ENCODE data around the gene LILRA5.
"Not testable (repeated sequence)": the region's sequence is repeated elsewhere in the genome, so short reads cannot be mapped to it uniquely, and the experiment has no call there.

Gene LILRA5

GRCh38 chr19:54335164-54335563, 22.2 kb upstream of the LILRA5 start:
- Histone ChIP-seq H3K9me3 (ENCODE audit: control insufficient read depth in 2 of 2, low read length in 2 of 2) (no peaks in the 10 kb centered on the region), H3K9ac (ENCODE audit: low read depth in 1 of 2, low read length in 2 of 2) (no peak overlapping the region), H3K36me3 (ENCODE audit: control insufficient read depth in 2 of 2, insufficient read depth in 2 of 2, low read length in 2 of 2) (no peaks in the 10 kb centered on the region), H3K4me1 (ENCODE audit: control insufficient read depth in 2 of 2, insufficient read depth in 2 of 2, low read length in 2 of 2) (no peaks in the 10 kb centered on the region), H3K27me3 (ENCODE audit: control insufficient read depth in 2 of 2, insufficient read depth in 2 of 2, low read length in 2 of 2) (no peaks in the 10 kb centered on the region), H3K27ac (ENCODE audit: low read depth in 2 of 2, low read length in 2 of 2) (no peak overlapping the region), H3K4me3 (ENCODE audit: low read length in 2 of 2) (no peak overlapping the region)

DNA sequence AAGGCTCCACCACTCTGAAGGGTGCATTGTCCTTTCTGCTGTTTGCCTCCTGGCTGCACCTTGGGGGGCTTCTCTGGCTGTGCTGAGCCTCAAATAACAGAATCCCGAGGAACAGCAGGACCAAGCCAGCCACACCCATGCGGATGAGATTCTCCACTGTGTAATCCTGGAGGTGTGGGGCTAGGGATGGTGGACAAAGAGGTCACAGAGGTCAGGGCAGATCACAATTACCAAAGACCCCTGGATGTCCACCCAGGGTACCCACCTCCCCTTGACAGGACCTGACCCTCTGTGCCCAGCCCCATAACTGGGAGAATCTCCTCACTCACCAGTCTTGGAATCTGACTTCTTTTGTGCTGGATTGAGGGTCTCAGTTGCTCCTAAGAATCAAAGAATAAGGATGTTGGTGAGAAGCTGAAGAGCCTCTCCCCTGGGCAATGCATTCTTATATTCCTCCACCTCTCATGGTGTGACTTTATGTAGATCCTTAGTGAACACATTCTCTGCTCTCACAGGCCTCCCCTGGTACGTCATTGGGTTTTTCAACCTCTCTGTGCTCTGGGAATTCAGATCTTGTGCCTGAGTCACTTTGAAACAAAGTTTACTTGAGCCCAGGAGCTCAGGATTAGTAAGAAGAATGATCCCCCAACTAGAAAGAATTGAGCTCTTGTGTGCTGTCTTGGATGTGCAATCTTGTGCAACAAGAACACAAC, 20.8 kb upstream of the LILRA5 start:
- Histone ChIP-seq H3K36me3 (ENCODE audit: control insufficient read depth in 2 of 2, insufficient read depth in 2 of 2, low read length in 2 of 2) (no peaks in the 10 kb centered on the region), H3K9ac (ENCODE audit: low read depth in 1 of 2, low read length in 2 of 2) (no peak overlapping the region)

DNA sequence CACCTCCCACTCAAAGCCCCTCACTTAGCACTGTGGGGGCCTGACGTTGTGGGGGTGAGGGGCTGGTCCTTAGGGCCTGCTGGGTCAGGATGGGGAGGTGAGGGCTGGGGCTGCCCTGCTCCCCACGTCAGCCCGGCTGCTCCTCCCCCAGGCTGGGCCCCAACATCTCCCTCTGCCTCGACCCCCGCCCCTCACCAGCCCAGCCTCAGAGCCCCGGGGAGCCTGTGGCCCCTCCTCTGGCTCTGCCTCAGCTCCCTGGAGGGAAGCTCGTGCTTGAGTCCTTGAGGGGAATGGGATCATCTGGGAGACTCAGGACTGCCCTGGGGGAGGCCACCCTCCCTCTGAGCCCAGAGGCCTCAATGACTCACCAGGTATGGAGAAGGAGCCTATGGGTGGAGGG, 19.2 kb upstream of the LILRA5 start:
- Histone ChIP-seq H3K9ac (ENCODE audit: low read depth in 1 of 2, low read length in 2 of 2) (no peak overlapping the region), H3K27ac (ENCODE audit: low read depth in 2 of 2, low read length in 2 of 2) (no peak overlapping the region), H3K4me3 (ENCODE audit: low read length in 2 of 2) (no peak overlapping the region), H3K27me3 (ENCODE audit: control insufficient read depth in 2 of 2, insufficient read depth in 2 of 2, low read length in 2 of 2) (no peaks in the 10 kb centered on the region), H3K9me3 (ENCODE audit: control insufficient read depth in 2 of 2, low read length in 2 of 2) (no peaks in the 10 kb centered on the region), H3K4me1 (ENCODE audit: control insufficient read depth in 2 of 2, insufficient read depth in 2 of 2, low read length in 2 of 2) (no peaks in the 10 kb centered on the region), H3K36me3 (ENCODE audit: control insufficient read depth in 2 of 2, insufficient read depth in 2 of 2, low read length in 2 of 2) (no peaks in the 10 kb centered on the region)

More for the DNA sequence above, 20.8 kb upstream of the LILRA5 start:
- Histone ChIP-seq H3K4me3 (ENCODE audit: low read length in 2 of 2) (no peak overlapping the region), H3K9me3 (ENCODE audit: control insufficient read depth in 2 of 2, low read length in 2 of 2) (no peaks in the 10 kb centered on the region), H3K4me1 (ENCODE audit: control insufficient read depth in 2 of 2, insufficient read depth in 2 of 2, low read length in 2 of 2) (no peaks in the 10 kb centered on the region), H3K27ac (ENCODE audit: low read depth in 2 of 2, low read length in 2 of 2) (no peak overlapping the region), H3K27me3 (ENCODE audit: control insufficient read depth in 2 of 2, insufficient read depth in 2 of 2, low read length in 2 of 2) (no peaks in the 10 kb centered on the region)

DNA sequence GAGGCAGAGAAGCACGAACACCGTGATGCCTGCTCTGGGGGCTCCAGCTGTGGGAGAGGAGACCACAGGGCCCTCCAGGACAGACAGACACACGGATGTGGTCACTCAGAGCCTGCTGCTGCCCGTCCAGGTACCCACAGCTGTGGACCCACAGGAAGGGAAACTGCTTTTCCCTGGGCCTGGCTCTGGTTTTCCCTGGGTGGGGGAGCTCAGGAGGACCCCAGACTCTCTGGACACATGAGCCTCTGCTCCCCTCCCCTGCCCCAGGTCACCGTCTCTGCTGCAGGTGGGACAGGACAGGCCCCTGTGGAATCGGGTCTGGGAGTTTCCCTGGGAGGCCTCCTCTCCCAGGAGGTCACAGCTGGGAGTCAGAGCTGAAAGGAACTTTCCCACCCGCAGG, 18.7 kb upstream of the LILRA5 start:
- no peak overlapping the region for H3K4me3 ChIP-seq (ENCODE audit: low read length in 2 of 2)
- no peak overlapping the region for H3K9ac ChIP-seq (ENCODE audit: low read depth in 1 of 2, low read length in 2 of 2)
- H3K27ac ChIP-seq (ENCODE audit: low read depth in 2 of 2, low read length in 2 of 2): no peak overlapping the region
- H3K36me3 ChIP-seq (ENCODE audit: control insufficient read depth in 2 of 2, insufficient read depth in 2 of 2, low read length in 2 of 2): no peaks in the 10 kb centered on the region
- no peaks in the 10 kb centered on the region for H3K4me1 ChIP-seq (ENCODE audit: control insufficient read depth in 2 of 2, insufficient read depth in 2 of 2, low read length in 2 of 2)
- H3K9me3 ChIP-seq (ENCODE audit: control insufficient read depth in 2 of 2, low read length in 2 of 2): no peaks in the 10 kb centered on the region
- H3K27me3 ChIP-seq (ENCODE audit: control insufficient read depth in 2 of 2, insufficient read depth in 2 of 2, low read length in 2 of 2): no peaks in the 10 kb centered on the region

DNA sequence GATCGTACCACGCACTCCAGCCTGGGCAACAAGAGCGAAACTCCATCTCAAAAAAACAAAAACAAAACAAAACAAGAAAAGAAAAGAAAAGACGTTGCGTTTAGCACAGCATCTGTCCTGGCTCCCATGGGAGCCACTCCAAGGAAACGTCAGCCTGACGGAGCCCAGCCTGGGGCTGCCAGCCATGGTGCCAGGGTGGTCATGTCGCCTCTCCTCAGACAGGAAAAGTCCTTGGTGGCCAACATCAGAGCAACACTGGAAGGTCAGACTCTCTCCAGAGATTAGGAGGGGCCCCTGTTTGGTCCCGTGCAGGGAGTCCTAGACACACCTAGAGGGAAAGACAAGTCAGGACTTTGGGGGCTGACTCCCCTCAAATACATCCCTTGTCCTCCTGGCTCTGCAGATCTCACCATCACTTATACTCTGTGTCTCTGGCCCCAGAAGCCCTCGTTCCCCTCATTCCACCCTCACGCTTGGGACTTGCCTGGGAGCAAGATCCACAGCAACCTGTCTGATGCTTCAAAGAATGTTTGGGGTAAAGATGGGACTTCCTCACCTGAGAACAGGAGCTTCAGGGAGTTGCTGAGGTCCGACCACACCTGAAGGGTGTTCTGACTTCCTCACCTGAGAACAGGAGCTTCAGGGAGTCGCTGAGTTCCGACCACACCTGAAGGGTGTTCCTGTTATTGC, 16.7 kb upstream of the LILRA5 start:
- H3K9me3 ChIP-seq (ENCODE audit: control insufficient read depth in 2 of 2, low read length in 2 of 2): no peaks in the 10 kb centered on the region
- no peaks in the 10 kb centered on the region for H3K36me3 ChIP-seq (ENCODE audit: control insufficient read depth in 2 of 2, insufficient read depth in 2 of 2, low read length in 2 of 2)

GRCh38 chr19:54328781-54329180, 15.8 kb upstream of the LILRA5 start:
- not testable (repeated sequence) for H3K9me3 ChIP-seq (ENCODE audit: control insufficient read depth in 2 of 2, low read length in 2 of 2); H3K4me1 ChIP-seq (ENCODE audit: control insufficient read depth in 2 of 2, insufficient read depth in 2 of 2, low read length in 2 of 2); H3K27me3 ChIP-seq (ENCODE audit: control insufficient read depth in 2 of 2, insufficient read depth in 2 of 2, low read length in 2 of 2); H3K4me3 ChIP-seq (ENCODE audit: low read length in 2 of 2); H3K27ac ChIP-seq (ENCODE audit: low read depth in 2 of 2, low read length in 2 of 2); H3K9ac ChIP-seq (ENCODE audit: low read depth in 1 of 2, low read length in 2 of 2); H3K36me3 ChIP-seq (ENCODE audit: control insufficient read depth in 2 of 2, insufficient read depth in 2 of 2, low read length in 2 of 2)

More for the DNA sequence above, 16.7 kb upstream of the LILRA5 start:
- H3K4me3 ChIP-seq (ENCODE audit: low read length in 2 of 2): no peak overlapping the region
- no peak overlapping the region for H3K27ac ChIP-seq (ENCODE audit: low read depth in 2 of 2, low read length in 2 of 2)
- no peaks in the 10 kb centered on the region for H3K4me1 ChIP-seq (ENCODE audit: control insufficient read depth in 2 of 2, insufficient read depth in 2 of 2, low read length in 2 of 2)
- no peaks in the 10 kb centered on the region for H3K27me3 ChIP-seq (ENCODE audit: control insufficient read depth in 2 of 2, insufficient read depth in 2 of 2, low read length in 2 of 2)
- H3K9ac ChIP-seq (ENCODE audit: low read depth in 1 of 2, low read length in 2 of 2): no peak overlapping the region

DNA sequence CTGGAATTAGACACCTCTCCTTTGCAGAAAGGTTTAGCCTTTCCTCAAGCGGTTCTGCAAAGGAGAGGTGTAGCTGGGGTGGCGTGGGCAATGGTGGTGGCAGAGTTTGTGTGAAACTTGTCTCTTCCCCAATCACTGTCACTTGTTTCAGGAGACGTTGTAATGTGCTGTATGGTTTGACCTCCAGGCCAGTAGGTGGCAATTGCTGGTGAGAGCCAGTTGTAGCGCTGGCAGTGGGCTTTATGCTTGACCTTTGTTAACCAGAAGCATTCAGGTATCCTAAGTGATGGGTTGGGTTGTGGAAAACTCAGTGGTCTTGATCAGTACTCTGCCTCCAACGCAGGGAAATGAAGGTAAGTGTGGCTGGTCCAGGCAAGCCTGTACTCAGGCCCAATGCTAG, 12.7 kb upstream of the LILRA5 start:
- no peaks in the 10 kb centered on the region for H3K36me3 ChIP-seq (ENCODE audit: control insufficient read depth in 2 of 2, insufficient read depth in 2 of 2, low read length in 2 of 2)
- no peak overlapping the region for H3K27ac ChIP-seq (ENCODE audit: low read depth in 2 of 2, low read length in 2 of 2)
- H3K9ac ChIP-seq (ENCODE audit: low read depth in 1 of 2, low read length in 2 of 2): no peak overlapping the region
- H3K27me3 ChIP-seq (ENCODE audit: control insufficient read depth in 2 of 2, insufficient read depth in 2 of 2, low read length in 2 of 2): no peaks in the 10 kb centered on the region
- no peak overlapping the region for H3K4me3 ChIP-seq (ENCODE audit: low read length in 2 of 2)
- no peaks in the 10 kb centered on the region for H3K4me1 ChIP-seq (ENCODE audit: control insufficient read depth in 2 of 2, insufficient read depth in 2 of 2, low read length in 2 of 2)
- H3K9me3 ChIP-seq (ENCODE audit: control insufficient read depth in 2 of 2, low read length in 2 of 2): no peaks in the 10 kb centered on the region

DNA sequence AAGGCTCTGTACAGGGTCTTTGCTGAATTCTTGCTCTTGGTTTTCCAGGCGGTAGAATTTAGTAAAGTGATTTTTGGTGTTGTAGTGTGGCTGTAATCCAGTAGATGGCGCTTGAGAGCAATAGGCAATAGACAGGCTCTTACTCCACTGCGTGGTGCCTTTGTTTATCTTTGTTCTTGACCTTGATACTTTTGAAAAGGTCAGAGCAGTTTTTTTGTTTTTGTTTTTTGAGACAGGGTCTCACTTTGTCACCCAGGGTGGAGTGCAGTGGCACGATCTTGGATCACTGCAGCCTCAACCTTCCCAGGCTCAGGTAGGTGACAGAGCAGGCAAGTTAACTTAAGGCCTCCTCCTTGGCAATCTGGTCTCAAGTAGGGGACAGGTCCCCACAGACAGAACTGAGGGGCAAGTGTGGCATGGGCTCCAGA, 12.2 kb upstream of the LILRA5 start:
- no peaks in the 10 kb centered on the region for H3K4me1 ChIP-seq (ENCODE audit: control insufficient read depth in 2 of 2, insufficient read depth in 2 of 2, low read length in 2 of 2)
- no peaks in the 10 kb centered on the region for H3K9me3 ChIP-seq (ENCODE audit: control insufficient read depth in 2 of 2, low read length in 2 of 2)
- no peak overlapping the region for H3K9ac ChIP-seq (ENCODE audit: low read depth in 1 of 2, low read length in 2 of 2)

GRCh38 chr19:54324071-54324470, 11.1 kb upstream of the LILRA5 start:
- no peak overlapping the region for H3K9ac ChIP-seq (ENCODE audit: low read depth in 1 of 2, low read length in 2 of 2)
- no peaks in the 10 kb centered on the region for H3K27me3 ChIP-seq (ENCODE audit: control insufficient read depth in 2 of 2, insufficient read depth in 2 of 2, low read length in 2 of 2)
- H3K4me3 ChIP-seq (ENCODE audit: low read length in 2 of 2): no peak overlapping the region
- no peaks in the 10 kb centered on the region for H3K4me1 ChIP-seq (ENCODE audit: control insufficient read depth in 2 of 2, insufficient read depth in 2 of 2, low read length in 2 of 2)
- no peak overlapping the region for H3K27ac ChIP-seq (ENCODE audit: low read depth in 2 of 2, low read length in 2 of 2)
- no peaks in the 10 kb centered on the region for H3K36me3 ChIP-seq (ENCODE audit: control insufficient read depth in 2 of 2, insufficient read depth in 2 of 2, low read length in 2 of 2)
- H3K9me3 ChIP-seq (ENCODE audit: control insufficient read depth in 2 of 2, low read length in 2 of 2): no peaks in the 10 kb centered on the region

More for the DNA sequence above, 12.2 kb upstream of the LILRA5 start:
- H3K27me3 ChIP-seq (ENCODE audit: control insufficient read depth in 2 of 2, insufficient read depth in 2 of 2, low read length in 2 of 2): no peaks in the 10 kb centered on the region
- no peak overlapping the region for H3K4me3 ChIP-seq (ENCODE audit: low read length in 2 of 2)
- no peaks in the 10 kb centered on the region for H3K36me3 ChIP-seq (ENCODE audit: control insufficient read depth in 2 of 2, insufficient read depth in 2 of 2, low read length in 2 of 2)
- no peak overlapping the region for H3K27ac ChIP-seq (ENCODE audit: low read depth in 2 of 2, low read length in 2 of 2)

GRCh38 chr19:54322934-54323333, 10.0 kb upstream of the LILRA5 start:
- not testable (repeated sequence) for H3K9ac ChIP-seq (ENCODE audit: low read depth in 1 of 2, low read length in 2 of 2); H3K27ac ChIP-seq (ENCODE audit: low read depth in 2 of 2, low read length in 2 of 2); H3K4me3 ChIP-seq (ENCODE audit: low read length in 2 of 2); H3K27me3 ChIP-seq (ENCODE audit: control insufficient read depth in 2 of 2, insufficient read depth in 2 of 2, low read length in 2 of 2); H3K36me3 ChIP-seq (ENCODE audit: control insufficient read depth in 2 of 2, insufficient read depth in 2 of 2, low read length in 2 of 2); H3K4me1 ChIP-seq (ENCODE audit: control insufficient read depth in 2 of 2, insufficient read depth in 2 of 2, low read length in 2 of 2); H3K9me3 ChIP-seq (ENCODE audit: control insufficient read depth in 2 of 2, low read length in 2 of 2)

Data from mucosa of rectum (tissue), 2 donors.